ENCODE results near the gene THRB. TPM values are rescaled to one million over a fixed set of nuclear protein-coding genes. Genes with fewer than 3 reads are reported as not detected.

The THRB gene
- total and polyA plus RNA-seq, 10 donors = 1.00 to 26.6 (median 16.2) TPM

DNA sequence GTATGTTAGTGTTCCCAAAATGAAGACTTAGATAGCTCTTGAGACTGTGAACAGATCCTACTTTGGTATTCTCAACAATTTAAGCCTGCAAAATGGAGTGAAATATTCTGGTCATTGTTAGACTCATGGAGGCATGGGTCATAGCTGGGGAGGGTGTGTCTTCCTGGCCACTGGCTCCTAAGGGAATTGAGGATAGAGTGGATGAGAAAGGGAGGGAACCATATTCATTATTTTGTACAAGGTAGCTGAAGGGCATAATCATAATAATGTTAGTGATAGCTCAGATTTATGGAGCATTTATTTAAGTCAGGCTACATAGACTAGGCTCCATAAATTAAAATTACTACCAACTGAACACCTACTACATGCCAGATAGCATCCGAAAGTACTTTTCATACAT is 295.9 kb downstream of the THRB start:
- Histone ChIP-seq H3K36me3 (no peaks in the 10 kb centered on the region), H3K9me3 (peaks cover 0 to 7% (median 0%) of the 10 kb centered on the region in 8 donors), H3K4me1 (no peaks in the 10 kb centered on the region), H3K27me3 (replicated peaks in 1 of 7) (no peaks in the 10 kb centered on the region), H3K27ac (no peak overlapping the region), H3K4me3 (no peak overlapping the region)
- intact Hi-C loops (cut with DNase I; ENCODE audit: low total_unique reads) = no loop called here
- TF ChIP-seq POLR2AphosphoS5 (IDR thresholded peaks at IDR 0.05) (no peak), CTCF (IDR thresholded peaks at IDR 0.05 in 8 of 11, conservative IDR thresholded peaks at IDR 0.05 in 3 of 11) (no peak), POLR2A (IDR thresholded peaks at IDR 0.05) (no peak)
- no peak for DNase-seq
- WGBS, 5 donors = 87 to 100% (median 96%) methylated on average over 1 of the region's 1 CpG

DNA sequence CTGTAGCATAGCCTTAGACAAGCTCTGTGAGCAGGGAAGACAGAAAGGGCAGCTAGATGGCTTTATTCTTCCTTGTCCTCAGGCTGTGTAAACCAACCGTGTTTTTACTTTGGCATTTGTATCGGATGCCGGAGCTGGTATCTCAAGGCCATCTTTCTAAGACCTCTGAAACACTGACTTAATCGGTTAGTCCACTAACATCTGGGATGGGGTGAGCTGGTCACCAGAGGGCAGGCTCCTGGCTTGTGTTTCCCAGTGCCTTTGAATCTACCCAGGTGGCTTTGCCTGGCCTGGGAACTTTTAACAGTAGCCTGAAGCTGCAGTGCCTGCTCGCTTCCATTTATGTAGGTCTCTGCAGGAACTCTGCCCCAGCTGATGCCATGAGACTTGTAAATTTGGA is 296.8 kb downstream of the THRB start:
- Histone ChIP-seq H3K27ac (no peak overlapping the region), H3K4me1 (no peaks in the 10 kb centered on the region), H3K27me3 (replicated peaks in 1 of 7) (no peaks in the 10 kb centered on the region), H3K36me3 (no peaks in the 10 kb centered on the region), H3K4me3 (no peak overlapping the region), H3K9me3 (no peaks in the 10 kb centered on the region)
- no peak for DNase-seq
- TF ChIP-seq POLR2AphosphoS5 (IDR thresholded peaks at IDR 0.05) (no peak), POLR2A (IDR thresholded peaks at IDR 0.05) (no peak), CTCF (IDR thresholded peaks at IDR 0.05 in 8 of 11, conservative IDR thresholded peaks at IDR 0.05 in 3 of 11) (no peak)
- intact Hi-C loops (cut with DNase I; ENCODE audit: low total_unique reads) = no loop called here
- 77 to 85% (median 82%) methylated on average over 5 of the region's 5 CpGs for WGBS, 5 donors

- no peaks in the 10 kb centered on the region for H3K36me3 ChIP-seq
- no peak overlapping the region for H3K27ac ChIP-seq
- no peaks in the 10 kb centered on the region for H3K27me3 ChIP-seq (replicated peaks in 1 of 7)
- H3K9me3 ChIP-seq = no peaks in the 10 kb centered on the region
- H3K4me3 ChIP-seq = no peak overlapping the region
- TF ChIP-seq POLR2AphosphoS5 (IDR thresholded peaks at IDR 0.05) (no peak), POLR2A (IDR thresholded peaks at IDR 0.05) (no peak), CTCF (IDR thresholded peaks at IDR 0.05 in 8 of 11, conservative IDR thresholded peaks at IDR 0.05 in 3 of 11) (no peak)
- no peak for DNase-seq
- no peaks in the 10 kb centered on the region for H3K4me1 ChIP-seq
- intact Hi-C loops (cut with DNase I; ENCODE audit: low total_unique reads) = no loop called here
Measured at GRCh38 chr3:24196526-24196925, 298.1 kb downstream of the THRB start.

- H3K4me1 ChIP-seq = no peaks in the 10 kb centered on the region
- no peaks in the 10 kb centered on the region for H3K36me3 ChIP-seq
- no peak overlapping the region for H3K4me3 ChIP-seq
- H3K27me3 ChIP-seq (replicated peaks in 1 of 7) = no peaks in the 10 kb centered on the region
- intact Hi-C loops (cut with DNase I; ENCODE audit: low total_unique reads) = no loop called here
- no peak for DNase-seq
- TF ChIP-seq POLR2A (IDR thresholded peaks at IDR 0.05) = no peak
- H3K9me3 ChIP-seq = no peaks in the 10 kb centered on the region
- no peak overlapping the region for H3K27ac ChIP-seq
Measured at GRCh38 chr3:24195504-24196230, 299.0 kb downstream of the THRB start.
